Osteoblast (primary cell): ENCODE results near the gene ANXA8L1. TPM values are rescaled to one million over a fixed set of nuclear protein-coding genes. Genes with fewer than 3 reads are reported as not detected.
"Not testable (repeated sequence)": the region's sequence is repeated elsewhere in the genome, so short reads cannot be mapped to it uniquely, and the experiment has no call there.

Source experiments
- DNase-seq: peaks from one replicate; pipeline ENCODE4 v3.0.0; 2011; ENCODE audit warnings: low spot score, mixed read lengths; ENCODE audit not compliant: insufficient read length; ENCODE audit errors: missing footprints
- H2AFZ ChIP-seq: 2 replicates; pipeline ENCODE4 v1.6.0; 2011; ENCODE audit warnings: mild to moderate bottlenecking, low read length
- H3K27ac ChIP-seq: 2 replicates; pipeline ENCODE4 v1.5.1; 2011; ENCODE audit warnings: mild to moderate bottlenecking, low read depth, low read length, moderate library complexity
- H3K27me3 ChIP-seq: 2 replicates; pipeline ENCODE4 v1.6.0; 2012; ENCODE audit warnings: mild to moderate bottlenecking, control low read depth, inconsistent platforms, low read length, moderate library complexity; ENCODE audit not compliant: insufficient read depth
- H3K36me3 ChIP-seq: 2 replicates; pipeline ENCODE4 v1.5.1; 2011; ENCODE audit warnings: mild to moderate bottlenecking, low read length, control low read depth, moderate library complexity; ENCODE audit not compliant: insufficient read depth
- H3K4me1 ChIP-seq: 2 replicates; pipeline ENCODE4 v1.5.1; 2011; ENCODE audit warnings: mild to moderate bottlenecking, low read length, control low read depth, moderate library complexity; ENCODE audit not compliant: insufficient read depth
- H3K4me2 ChIP-seq: 2 replicates; pipeline ENCODE4 v1.6.0; 2011; ENCODE audit warnings: mild to moderate bottlenecking, low read length; ENCODE audit not compliant: insufficient read depth
- H3K4me3 ChIP-seq: fragments of 200-600 bp; sonication (generic); 3 replicates; pipeline ENCODE4 v1.5.1; 2012; ENCODE audit warnings: mild to moderate bottlenecking, low read length, inconsistent platforms; ENCODE audit not compliant: insufficient read depth
- H3K79me2 ChIP-seq: 2 replicates; pipeline ENCODE4 v1.6.0; 2012; ENCODE audit warnings: mild to moderate bottlenecking, low read length, control low read depth, inconsistent platforms; ENCODE audit not compliant: insufficient read depth
- H3K9me3 ChIP-seq: 2 replicates; pipeline ENCODE4 v1.5.1; 2011; ENCODE audit warnings: low read depth, low read length, control low read depth
- H4K20me1 ChIP-seq: 2 replicates; pipeline ENCODE4 v1.6.0; 2012; ENCODE audit warnings: mild to moderate bottlenecking, low read length, control low read depth; ENCODE audit not compliant: insufficient read depth
- total RNA-seq: library from RNA; depleted of rRNA; stranded (reverse); fragments of >200 nt; gene quantifications from 2 replicates; pipeline ENCODE4 v1.2.3, GENCODE V29; 2012

The ANXA8L1 gene
- total RNA-seq, 1 donor: 0.36 TPM

GRCh38 chr10:46374410-46374809 lies 1.2 kb upstream of the ANXA8L1 start:
- H4K20me1 ChIP-seq, DNase-seq, H3K36me3 ChIP-seq, H3K27me3 ChIP-seq, H2AFZ ChIP-seq, H3K79me2 ChIP-seq, H3K9me3 ChIP-seq, H3K4me3 ChIP-seq, H3K27ac ChIP-seq, H3K4me2 ChIP-seq, H3K4me1 ChIP-seq: not testable (repeated sequence)

- H3K27ac ChIP-seq, H3K27me3 ChIP-seq, H3K4me1 ChIP-seq, H3K4me3 ChIP-seq, H3K4me2 ChIP-seq, H3K79me2 ChIP-seq, H4K20me1 ChIP-seq, H2AFZ ChIP-seq, H3K9me3 ChIP-seq, H3K36me3 ChIP-seq, DNase-seq: not testable (repeated sequence)
Observed at GRCh38 chr10:46377022-46377421, 1.4 kb downstream of the ANXA8L1 start.

GRCh38 chr10:46377651-46378050 lies 2.1 kb downstream of the ANXA8L1 start:
- not testable (repeated sequence) for H3K79me2 ChIP-seq, DNase-seq, H3K9me3 ChIP-seq, H2AFZ ChIP-seq, H4K20me1 ChIP-seq, H3K27ac ChIP-seq, H3K27me3 ChIP-seq, H3K4me1 ChIP-seq, H3K4me3 ChIP-seq, H3K36me3 ChIP-seq, H3K4me2 ChIP-seq

GRCh38 chr10:46378108-46378507 lies 2.5 kb downstream of the ANXA8L1 start:
- not testable (repeated sequence) for H3K27ac ChIP-seq, H3K36me3 ChIP-seq, DNase-seq, H3K4me3 ChIP-seq, H2AFZ ChIP-seq, H3K4me1 ChIP-seq, H3K4me2 ChIP-seq, H3K9me3 ChIP-seq, H4K20me1 ChIP-seq, H3K79me2 ChIP-seq, H3K27me3 ChIP-seq

GRCh38 chr10:46379233-46379848 lies 3.8 kb downstream of the ANXA8L1 start:
- not testable (repeated sequence) for H3K27ac ChIP-seq, H3K27me3 ChIP-seq, H3K9me3 ChIP-seq, H3K4me1 ChIP-seq, H3K4me2 ChIP-seq, DNase-seq, H2AFZ ChIP-seq, H3K36me3 ChIP-seq, H4K20me1 ChIP-seq, H3K4me3 ChIP-seq, H3K79me2 ChIP-seq

- H2AFZ ChIP-seq, H3K79me2 ChIP-seq, H3K4me3 ChIP-seq, H3K4me2 ChIP-seq, H3K36me3 ChIP-seq, H3K27ac ChIP-seq, H3K9me3 ChIP-seq, H3K27me3 ChIP-seq, DNase-seq, H4K20me1 ChIP-seq, H3K4me1 ChIP-seq: not testable (repeated sequence)
Observed at GRCh38 chr10:46385858-46386257, 10.3 kb downstream of the ANXA8L1 start.

GRCh38 chr10:46386694-46387093 lies 11.1 kb downstream of the ANXA8L1 start:
- H3K4me3 ChIP-seq, H3K4me2 ChIP-seq, H3K36me3 ChIP-seq, H3K9me3 ChIP-seq, H3K27me3 ChIP-seq, H3K79me2 ChIP-seq, H3K4me1 ChIP-seq, H2AFZ ChIP-seq, H3K27ac ChIP-seq, DNase-seq, H4K20me1 ChIP-seq: not testable (repeated sequence)

GRCh38 chr10:46387309-46387902 lies 11.8 kb downstream of the ANXA8L1 start:
- not testable (repeated sequence) for DNase-seq, H2AFZ ChIP-seq

GRCh38 chr10:46391422-46391821 lies 15.8 kb downstream of the ANXA8L1 start:
- not testable (repeated sequence) for H3K4me3 ChIP-seq, H3K9me3 ChIP-seq, H3K4me1 ChIP-seq, H3K27ac ChIP-seq, H3K4me2 ChIP-seq, H2AFZ ChIP-seq, H4K20me1 ChIP-seq, H3K79me2 ChIP-seq, H3K36me3 ChIP-seq, DNase-seq, H3K27me3 ChIP-seq

More at GRCh38 chr10:46387309-46387902, 11.8 kb downstream of the ANXA8L1 start:
- not testable (repeated sequence) for H4K20me1 ChIP-seq, H3K4me3 ChIP-seq, H3K4me2 ChIP-seq, H3K27me3 ChIP-seq, H3K9me3 ChIP-seq, H3K4me1 ChIP-seq, H3K36me3 ChIP-seq, H3K79me2 ChIP-seq, H3K27ac ChIP-seq
